GM12891 (cell line): ENCODE results near the gene TENM4.

ENCODE experiments used
- POLR2A ChIP-seq: IDR thresholded peaks from 2 replicates; pipeline ENCODE4 v1.6.1; 2011; ENCODE audit warnings: low read depth, low read length, control low read depth
- POLR2AphosphoS5 ChIP-seq: IDR thresholded peaks from 2 replicates; pipeline ENCODE4 v1.6.1; 2011; ENCODE audit warnings: low read depth, low read length, control low read depth
- SPI1 ChIP-seq: IDR thresholded peaks from 2 replicates; pipeline ENCODE4 v1.6.1; 2011; ENCODE audit warnings: low read depth, low read length, control low read depth
- TAF1 ChIP-seq: IDR thresholded peaks from 2 replicates; pipeline ENCODE4 v1.6.1; 2011; ENCODE audit warnings: low read depth, low read length, control low read depth

- TF ChIP-seq TAF1 (no peak), POLR2AphosphoS5 (no peak), POLR2A (no peak), SPI1 (no peak)
Measured at GRCh38 chr11:79269611-79270307, 171.1 kb downstream of the TENM4 start.
